K562 (cell line): Measurements from ENCODE around the gene NTN1.

Source experiments
- CBX5 ChIP-seq: IDR thresholded peaks from 2 replicates; pipeline ENCODE4 v1.6.1; 2014; ENCODE audit warnings: low read depth, borderline replicate concordance
- CREB1 ChIP-seq, 2 experiments: sonication (generic) in 1 of 2; formaldehyde crosslinking in 1 of 2; IDR thresholded peaks; 2 replicates each; pipeline versions ENCODE4 v1.6.1 to v1.8.0; 2012 to 2022; ENCODE audit warnings: inconsistent platforms in 1 of 2, mild to moderate bottlenecking in 1 of 2, missing genetic modification reagents in 1 of 2, moderate library complexity in 1 of 2
- CTCF ChIP-seq, 3 experiments: IDR thresholded peaks in 2 of 3; conservative IDR thresholded peaks in 1 of 3; 2 replicates each; pipeline ENCODE4 v1.5.1; 2011 to 2012; ENCODE audit warnings: low read length in 3 of 3, mild to moderate bottlenecking in 3 of 3, control low read depth in 2 of 3, improper control_type of control experiment in 1 of 3, inconsistent platforms in 1 of 3, low read depth in 1 of 3, mixed read lengths in 1 of 3, moderate library complexity in 1 of 3; ENCODE audit not compliant: insufficient read depth in 2 of 3
- ELK1 ChIP-seq: sonication (generic); formaldehyde crosslinking; IDR thresholded peaks from 2 replicates; pipeline ENCODE4 v1.8.1; 2022; ENCODE audit warnings: missing genetic modification reagents
- EZH2 ChIP-seq: IDR thresholded peaks from 2 replicates; pipeline ENCODE4 v1.6.1; 2012; ENCODE audit warnings: low read depth, mild to moderate bottlenecking, inconsistent platforms, low read length, borderline replicate concordance
- GABPA ChIP-seq: fragments of 200-800 bp; sonication (Bioruptor generic); conservative IDR thresholded peaks from 2 replicates; pipeline ENCODE4 v1.6.1; 2016; ENCODE audit warnings: low read depth, missing genetic modification characterization, missing compliant biosample characterization
- GATAD2A ChIP-seq: fragments of 450-650 bp; IDR thresholded peaks from 2 replicates; pipeline ENCODE4 v1.6.1; 2017
- MEF2D ChIP-seq: conservative IDR thresholded peaks from 2 replicates; pipeline ENCODE4 v1.6.1; 2016; ENCODE audit warnings: low read depth, missing genetic modification characterization, missing compliant biosample characterization
- RBM22 ChIP-seq: fragments of 200-400 bp; formaldehyde crosslinking; IDR thresholded peaks from 2 replicates; pipeline ENCODE4 v1.6.1; 2018; ENCODE audit warnings: low read length, low read depth; ENCODE audit not compliant: poor library complexity, severe bottlenecking
- RFX1 ChIP-seq: fragments of 450-650 bp; IDR thresholded peaks from 2 replicates; pipeline ENCODE4 v1.6.1; 2016; ENCODE audit warnings: mild to moderate bottlenecking, moderate library complexity
- STAT5B ChIP-seq: fragments of 250-450 bp; sonication (Bioruptor Pico); IDR thresholded peaks from 2 replicates; pipeline ENCODE4 v1.8.0; 2021; ENCODE audit warnings: mild to moderate bottlenecking, inconsistent platforms
- TEAD4 ChIP-seq, 2 experiments: sonication (generic) in 1 of 2; formaldehyde crosslinking in 1 of 2; IDR thresholded peaks; 2 replicates each; pipeline versions ENCODE4 v1.6.1 to v1.8.0; 2012 to 2022; ENCODE audit warnings: borderline replicate concordance in 1 of 2, inconsistent platforms in 1 of 2, low read length in 1 of 2, mild to moderate bottlenecking in 1 of 2, missing genetic modification reagents in 1 of 2
- ZNF785 ChIP-seq: fragments of 250-450 bp; sonication (Bioruptor Pico); IDR thresholded peaks from 2 replicates; pipeline ENCODE4 v1.4.0; 2020; ENCODE audit warnings: mild to moderate bottlenecking
- TF ChIP-seq, protein P1 (sequence below): sonication (generic); formaldehyde crosslinking; IDR thresholded peaks from 2 replicates; pipeline ENCODE4 v1.8.0; 2022; ENCODE audit warnings: missing genetic modification reagents, mild to moderate bottlenecking, moderate library complexity, borderline replicate concordance

DNA sequence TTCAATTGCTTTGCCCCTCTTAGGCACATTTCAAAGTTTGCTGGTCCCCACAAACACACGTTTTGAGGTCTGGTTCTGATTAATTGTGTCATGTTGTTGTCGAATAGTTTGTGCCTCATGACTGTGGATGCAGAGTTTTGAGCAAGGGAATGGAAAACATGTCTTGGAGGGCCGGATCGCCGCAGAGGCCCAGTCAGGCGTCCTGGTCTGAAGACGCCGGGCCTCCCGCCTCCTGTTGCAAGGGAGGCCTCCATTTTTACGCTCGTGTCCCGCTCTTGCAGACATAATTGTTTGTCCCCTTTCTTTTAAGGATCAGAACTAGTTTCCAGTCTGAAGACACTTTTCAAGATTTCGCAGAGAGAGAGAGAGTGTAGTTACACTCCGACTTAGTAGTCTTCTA is 3.2 kb downstream of the NTN1 start:
- TF ChIP-seq GABPA: no peak
- TF ChIP-seq, protein P1, sequence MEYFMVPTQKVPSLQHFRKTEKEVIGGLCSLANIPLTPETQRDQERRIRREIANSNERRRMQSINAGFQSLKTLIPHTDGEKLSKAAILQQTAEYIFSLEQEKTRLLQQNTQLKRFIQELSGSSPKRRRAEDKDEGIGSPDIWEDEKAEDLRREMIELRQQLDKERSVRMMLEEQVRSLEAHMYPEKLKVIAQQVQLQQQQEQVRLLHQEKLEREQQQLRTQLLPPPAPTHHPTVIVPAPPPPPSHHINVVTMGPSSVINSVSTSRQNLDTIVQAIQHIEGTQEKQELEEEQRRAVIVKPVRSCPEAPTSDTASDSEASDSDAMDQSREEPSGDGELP: no peak
- TF ChIP-seq ZNF785: no peak
- TF ChIP-seq RFX1: no peak
- TF ChIP-seq CTCF (IDR thresholded peaks at IDR 0.05 in 2 of 3, conservative IDR thresholded peaks at IDR 0.05 in 1 of 3; ENCODE audit: insufficient read depth in 2 of 3, low read depth in 1 of 3, low read length in 3 of 3): no peak
- no peak for TF ChIP-seq RBM22
- TF ChIP-seq CREB1 (IDR thresholded peaks at IDR 0.05): no peak
- TF ChIP-seq CREB1 (CRISPR knock-in tag; IDR thresholded peaks at IDR 0.05): no peak
- TF ChIP-seq TEAD4 (IDR thresholded peaks at IDR 0.05; ENCODE audit: low read length): no peak
- TF ChIP-seq TEAD4 (CRISPR knock-in tag; IDR thresholded peaks at IDR 0.05; ENCODE audit: borderline replicate concordance): no peak
- no peak for TF ChIP-seq EZH2
- TF ChIP-seq ELK1: no peak
- TF ChIP-seq GATAD2A: no peak
- TF ChIP-seq CBX5: no peak
- no peak for TF ChIP-seq MEF2D (tag)
- no peak for TF ChIP-seq STAT5B
